ENCODE measurements around the gene ATP8B4.

ATP8B4 gene

GRCh38 chr15:50064673-50065072 lies 54.4 kb downstream of the ATP8B4 start:
- no peak for DNase-seq (ENCODE audit: low spot score)

- DNase-seq (ENCODE audit: low spot score) = no peak
Observed at GRCh38 chr15:50063226-50063625, 55.8 kb downstream of the ATP8B4 start.

GRCh38 chr15:50061503-50061902 lies 57.5 kb downstream of the ATP8B4 start:
- DNase-seq (ENCODE audit: low spot score) = no peak

GRCh38 chr15:50059883-50060282 lies 59.1 kb downstream of the ATP8B4 start:
- no peak for DNase-seq (ENCODE audit: low spot score)

- DNase-seq (ENCODE audit: low spot score) = no peak
Observed at GRCh38 chr15:50059203-50059772, 59.7 kb downstream of the ATP8B4 start.

GRCh38 chr15:50057905-50058639 lies 61.0 kb downstream of the ATP8B4 start:
- no peak for DNase-seq (ENCODE audit: low spot score)

- no peak for DNase-seq (ENCODE audit: low spot score)
Observed at GRCh38 chr15:50057196-50057595, 61.8 kb downstream of the ATP8B4 start.

- DNase-seq (ENCODE audit: low spot score) = no peak
Observed at GRCh38 chr15:50055750-50056157, 63.3 kb downstream of the ATP8B4 start.

GRCh38 chr15:50055332-50055731 lies 63.7 kb downstream of the ATP8B4 start:
- no peak for DNase-seq (ENCODE audit: low spot score)

GRCh38 chr15:50053055-50053856 lies 65.8 kb downstream of the ATP8B4 start:
- DNase-seq (ENCODE audit: low spot score) = no peak

- peak; percentile 38 for DNase-seq (ENCODE audit: low spot score)
Observed at GRCh38 chr15:50051811-50052419, 67.1 kb downstream of the ATP8B4 start.

GRCh38 chr15:50050986-50051743 lies 67.9 kb downstream of the ATP8B4 start:
- DNase-seq (ENCODE audit: low spot score) = no peak

GRCh38 chr15:50049871-50050270 lies 69.2 kb downstream of the ATP8B4 start:
- DNase-seq (ENCODE audit: low spot score) = no peak

GRCh38 chr15:50046867-50047266 lies 72.2 kb downstream of the ATP8B4 start:
- DNase-seq (ENCODE audit: low spot score) = no peak

GRCh38 chr15:50046159-50046558 lies 72.9 kb downstream of the ATP8B4 start:
- no peak for DNase-seq (ENCODE audit: low spot score)

- no peak for DNase-seq (ENCODE audit: low spot score)
Observed at GRCh38 chr15:50044904-50045303, 74.1 kb downstream of the ATP8B4 start.

GRCh38 chr15:50044406-50044805 lies 74.6 kb downstream of the ATP8B4 start:
- DNase-seq (ENCODE audit: low spot score) = no peak

GRCh38 chr15:50042775-50043174 lies 76.3 kb downstream of the ATP8B4 start:
- DNase-seq (ENCODE audit: low spot score) = no peak

- DNase-seq (ENCODE audit: low spot score) = no peak
Observed at GRCh38 chr15:50030456-50030855, 88.6 kb downstream of the ATP8B4 start.

GRCh38 chr15:50028326-50028725 lies 90.7 kb downstream of the ATP8B4 start:
- DNase-seq (ENCODE audit: low spot score) = no peak

- DNase-seq (ENCODE audit: low spot score) = no peak
Observed at GRCh38 chr15:50024281-50024680, 94.8 kb downstream of the ATP8B4 start.

GRCh38 chr15:50018491-50018890 lies 100.5 kb downstream of the ATP8B4 start:
- no peak for DNase-seq (ENCODE audit: low spot score)

Data from iPS-NIHi11 (cell line).